K562 (cell line): ENCODE measurements around the gene YBEY. TPM values are rescaled to one million over a fixed set of nuclear protein-coding genes. Genes with fewer than 3 reads are reported as not detected.
A peak's percentile ranks its signal among the peaks of the same experiment; 100 is the strongest.

Source experiments
- BRD4 ChIP-seq: fragments of 200-600 bp; sonication (generic); IDR thresholded peaks from 2 replicates; pipeline ENCODE4 v1.6.1; 2017; ENCODE audit warnings: inconsistent platforms
- CSDE1 ChIP-seq, 2 experiments: fragments of 450-650 bp; IDR thresholded peaks; 2 replicates each; pipeline ENCODE4 v1.6.1; 2016; ENCODE audit warnings: mild to moderate bottlenecking in 1 of 2
- FOXA1 ChIP-seq: fragments of 450-650 bp; IDR thresholded peaks from 2 replicates; pipeline ENCODE4 v1.6.1; 2016; ENCODE audit warnings: mild to moderate bottlenecking, borderline replicate concordance
- KAT2B ChIP-seq: IDR thresholded peaks from one replicate; pipeline ENCODE4 v1.6.1; 2012; ENCODE audit warnings: low read depth, mild to moderate bottlenecking, control low read depth, inconsistent platforms, low read length, moderate library complexity
- KDM5B ChIP-seq: fragments of 200-600 bp; sonication (generic); IDR thresholded peaks from 2 replicates; pipeline ENCODE4 v1.6.1; 2012; ENCODE audit warnings: low read depth, mild to moderate bottlenecking, moderate library complexity, low read length, control low read depth, inconsistent platforms; ENCODE audit not compliant: insufficient replicate concordance
- LEF1 ChIP-seq: fragments of 450-650 bp; IDR thresholded peaks from 2 replicates; pipeline ENCODE4 v1.6.1; 2016; ENCODE audit warnings: mild to moderate bottlenecking
- MED1 ChIP-seq: sonication (generic); formaldehyde crosslinking; IDR thresholded peaks from 2 replicates; pipeline ENCODE4 v1.8.1; 2023; ENCODE audit warnings: missing genetic modification reagents, borderline replicate concordance
- MTA2 ChIP-seq: fragments of 450-650 bp; IDR thresholded peaks from 2 replicates; pipeline ENCODE4 v1.6.1; 2016; ENCODE audit warnings: low read depth
- NR2C1 ChIP-seq, 2 experiments: fragments of 450-650 bp; IDR thresholded peaks; 2 replicates each; pipeline ENCODE4 v1.6.1; 2017; ENCODE audit warnings: mild to moderate bottlenecking in 2 of 2, antibody characterized with exemption in 1 of 2, inconsistent platforms in 1 of 2, missing compliant biosample characterization in 1 of 2, missing genetic modification characterization in 1 of 2
- SLC30A9 ChIP-seq: fragments of 250-450 bp; sonication (Bioruptor Pico); IDR thresholded peaks from 2 replicates; pipeline ENCODE4 v1.8.0; 2022; ENCODE audit warnings: mild to moderate bottlenecking, moderate library complexity
- SREBF1 ChIP-seq: fragments of 150-350 bp; IDR thresholded peaks from 2 replicates; pipeline ENCODE4 v1.6.1; 2014; ENCODE audit warnings: antibody characterized with exemption, low read depth, low read length, borderline replicate concordance
- ZBTB17 ChIP-seq: fragments of 450-650 bp; formaldehyde crosslinking; IDR thresholded peaks from 2 replicates; pipeline ENCODE4 v1.4.0; 2020; ENCODE audit warnings: mild to moderate bottlenecking
- ZNF133 ChIP-seq: fragments of 250-450 bp; sonication (Bioruptor Pico); IDR thresholded peaks from 2 replicates; pipeline ENCODE4 v1.4.0; 2020; ENCODE audit warnings: mild to moderate bottlenecking
- ZNF134 ChIP-seq: fragments of 250-450 bp; sonication (Bioruptor Pico); conservative IDR thresholded peaks from 2 replicates; pipeline ENCODE4 v1.4.0; 2020
- polyA plus RNA-seq, 8 experiments: library from polyadenylated mRNA; depleted of rRNA in 4 of 8; stranded (reverse) in 5 of 8; unstranded in 3 of 8; fragments of >200 nt; fragmentation: Nextera tagmentation in 2 of 8; fragmentation: Illumina TruSeq in 1 of 8; extraction: Ambion mirVana in 2 of 8; extraction: Trizol in 1 of 8; gene quantifications; 2 replicates each; pipeline versions ENCODE4 v1.2.1 to v1.2.3, GENCODE V29; 2011 to 2014; ENCODE audit warnings: inconsistent platforms in 1 of 8, missing spikeins in 1 of 8
- total RNA-seq, 7 experiments: library from RNA; depleted of rRNA in 6 of 7; stranded (reverse); fragments of >200 nt in 6 of 7; fragmentation: Illumina TruSeq in 2 of 7; extraction: Trizol in 2 of 7; gene quantifications; 2 replicates each; pipeline versions ENCODE4 v1.2.1 to v1.2.3, GENCODE V29; 2011 to 2021; ENCODE audit warnings: low replicate concordance in 1 of 7
- TF ChIP-seq, protein P1 (sequence below): fragments of 450-650 bp; IDR thresholded peaks from 2 replicates; pipeline ENCODE4 v1.6.1; 2018; ENCODE audit warnings: mild to moderate bottlenecking, low read depth; ENCODE audit not compliant: partially characterized antibody
- TF ChIP-seq, protein P2 (sequence below): fragments of 250-450 bp; sonication (Bioruptor Pico); IDR thresholded peaks from 2 replicates; pipeline ENCODE4 v1.4.0; 2020; ENCODE audit warnings: mild to moderate bottlenecking, moderate library complexity, borderline replicate concordance
- TF ChIP-seq, protein P3 (sequence below): fragments of 250-450 bp; sonication (Bioruptor Pico); IDR thresholded peaks from 2 replicates; pipeline ENCODE4 v1.8.0; 2022; ENCODE audit warnings: moderate library complexity, mild to moderate bottlenecking, inconsistent platforms
- TF ChIP-seq, protein P4 (sequence below): conservative IDR thresholded peaks from 2 replicates; pipeline ENCODE4 v1.6.1; 2011; ENCODE audit warnings: low read depth, mild to moderate bottlenecking, low read length; ENCODE audit not compliant: control insufficient read depth
- TF ChIP-seq, protein P5 (sequence below), 2 experiments: IDR thresholded peaks; 2 replicates each; pipeline ENCODE4 v1.6.1; 2012; ENCODE audit warnings: improper control_type of control experiment in 2 of 2, low read depth in 2 of 2, low read length in 2 of 2, borderline replicate concordance in 1 of 2

YBEY gene
- total and polyA plus RNA-seq, 9 of the 15 experiments (the other 6 are each of a cell fraction or from before 2014, with no cell fraction given), result 6.4 to 28.0 (median 12.4) TPM

DNA sequence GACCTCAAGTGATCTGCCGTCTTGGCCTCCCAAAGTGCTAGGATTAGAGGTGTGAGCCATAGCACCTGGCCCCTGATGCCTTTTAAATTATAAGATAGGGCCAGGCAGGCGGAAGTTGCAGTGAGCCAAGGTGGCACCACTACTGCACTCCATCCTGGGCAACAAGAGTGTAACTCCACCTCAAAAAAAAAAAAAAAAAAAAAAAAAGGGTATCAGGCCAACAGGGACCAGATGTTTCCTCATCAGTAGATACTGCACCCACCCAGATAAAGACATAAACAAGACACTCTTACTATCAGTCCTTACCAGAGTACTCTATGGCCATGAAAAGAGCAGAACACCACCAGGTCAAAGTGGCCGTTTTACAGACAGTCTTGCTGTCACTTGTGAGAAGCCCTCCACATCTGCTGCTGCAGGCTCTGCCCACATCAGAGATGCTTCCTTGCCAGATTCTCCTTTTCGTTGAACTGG lies 34.2 kb downstream of the YBEY start (continued):
- TF ChIP-seq, protein P1, sequence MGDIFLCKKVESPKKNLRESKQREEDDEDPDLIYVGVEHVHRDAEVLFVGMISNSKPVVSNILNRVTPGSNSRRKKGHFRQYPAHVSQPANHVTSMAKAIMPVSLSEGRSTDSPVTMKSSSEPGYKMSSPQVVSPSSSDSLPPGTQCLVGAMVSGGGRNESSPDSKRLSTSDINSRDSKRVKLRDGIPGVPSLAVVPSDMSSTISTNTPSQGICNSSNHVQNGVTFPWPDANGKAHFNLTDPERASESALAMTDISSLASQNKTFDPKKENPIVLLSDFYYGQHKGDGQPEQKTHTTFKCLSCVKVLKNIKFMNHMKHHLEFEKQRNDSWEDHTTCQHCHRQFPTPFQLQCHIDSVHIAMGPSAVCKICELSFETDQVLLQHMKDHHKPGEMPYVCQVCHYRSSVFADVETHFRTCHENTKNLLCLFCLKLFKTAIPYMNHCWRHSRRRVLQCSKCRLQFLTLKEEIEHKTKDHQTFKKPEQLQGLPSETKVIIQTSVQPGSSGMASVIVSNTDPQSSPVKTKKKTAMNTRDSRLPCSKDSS, result no peak
- TF ChIP-seq KDM5B, result peak; percentile 66
- no peak for TF ChIP-seq ZNF133
- TF ChIP-seq LEF1, result peak; percentile 92
- TF ChIP-seq, protein P2, sequence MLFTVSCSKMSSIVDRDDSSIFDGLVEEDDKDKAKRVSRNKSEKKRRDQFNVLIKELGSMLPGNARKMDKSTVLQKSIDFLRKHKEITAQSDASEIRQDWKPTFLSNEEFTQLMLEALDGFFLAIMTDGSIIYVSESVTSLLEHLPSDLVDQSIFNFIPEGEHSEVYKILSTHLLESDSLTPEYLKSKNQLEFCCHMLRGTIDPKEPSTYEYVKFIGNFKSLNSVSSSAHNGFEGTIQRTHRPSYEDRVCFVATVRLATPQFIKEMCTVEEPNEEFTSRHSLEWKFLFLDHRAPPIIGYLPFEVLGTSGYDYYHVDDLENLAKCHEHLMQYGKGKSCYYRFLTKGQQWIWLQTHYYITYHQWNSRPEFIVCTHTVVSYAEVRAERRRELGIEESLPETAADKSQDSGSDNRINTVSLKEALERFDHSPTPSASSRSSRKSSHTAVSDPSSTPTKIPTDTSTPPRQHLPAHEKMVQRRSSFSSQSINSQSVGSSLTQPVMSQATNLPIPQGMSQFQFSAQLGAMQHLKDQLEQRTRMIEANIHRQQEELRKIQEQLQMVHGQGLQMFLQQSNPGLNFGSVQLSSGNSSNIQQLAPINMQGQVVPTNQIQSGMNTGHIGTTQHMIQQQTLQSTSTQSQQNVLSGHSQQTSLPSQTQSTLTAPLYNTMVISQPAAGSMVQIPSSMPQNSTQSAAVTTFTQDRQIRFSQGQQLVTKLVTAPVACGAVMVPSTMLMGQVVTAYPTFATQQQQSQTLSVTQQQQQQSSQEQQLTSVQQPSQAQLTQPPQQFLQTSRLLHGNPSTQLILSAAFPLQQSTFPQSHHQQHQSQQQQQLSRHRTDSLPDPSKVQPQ (CRISPR knock-in tag), result no peak
- no peak for TF ChIP-seq FOXA1
- no peak for TF ChIP-seq ZBTB17
- TF ChIP-seq BRD4, result no peak
- peak; percentile 70; the same call in 1 of the 2 replicates for TF ChIP-seq NR2C1 (IDR thresholded peaks at IDR 0.05)
- peak; percentile 32; the same call in 1 of the 2 replicates for TF ChIP-seq NR2C1 (tag; IDR thresholded peaks at IDR 0.05)
- TF ChIP-seq CSDE1 (IDR thresholded peaks at IDR 0.05), result peak in 1 of 2 experiments; percentile 45; a peak in 1 of 4 replicates
- no peak for TF ChIP-seq SLC30A9 (CRISPR knock-in tag)
- TF ChIP-seq MED1 (CRISPR knock-in tag), result no peak
- no peak for TF ChIP-seq SREBF1
- TF ChIP-seq, protein P3, sequence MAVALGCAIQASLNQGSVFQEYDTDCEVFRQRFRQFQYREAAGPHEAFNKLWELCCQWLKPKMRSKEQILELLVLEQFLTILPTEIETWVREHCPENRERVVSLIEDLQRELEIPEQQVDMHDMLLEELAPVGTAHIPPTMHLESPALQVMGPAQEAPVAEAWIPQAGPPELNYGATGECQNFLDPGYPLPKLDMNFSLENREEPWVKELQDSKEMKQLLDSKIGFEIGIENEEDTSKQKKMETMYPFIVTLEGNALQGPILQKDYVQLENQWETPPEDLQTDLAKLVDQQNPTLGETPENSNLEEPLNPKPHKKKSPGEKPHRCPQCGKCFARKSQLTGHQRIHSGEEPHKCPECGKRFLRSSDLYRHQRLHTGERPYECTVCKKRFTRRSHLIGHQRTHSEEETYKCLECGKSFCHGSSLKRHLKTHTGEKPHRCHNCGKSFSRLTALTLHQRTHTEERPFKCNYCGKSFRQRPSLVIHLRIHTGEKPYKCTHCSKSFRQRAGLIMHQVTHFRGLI (CRISPR knock-in tag), result no peak; the same call in 1 of the 2 replicates
- TF ChIP-seq KAT2B, result no peak
- TF ChIP-seq, protein P4, sequence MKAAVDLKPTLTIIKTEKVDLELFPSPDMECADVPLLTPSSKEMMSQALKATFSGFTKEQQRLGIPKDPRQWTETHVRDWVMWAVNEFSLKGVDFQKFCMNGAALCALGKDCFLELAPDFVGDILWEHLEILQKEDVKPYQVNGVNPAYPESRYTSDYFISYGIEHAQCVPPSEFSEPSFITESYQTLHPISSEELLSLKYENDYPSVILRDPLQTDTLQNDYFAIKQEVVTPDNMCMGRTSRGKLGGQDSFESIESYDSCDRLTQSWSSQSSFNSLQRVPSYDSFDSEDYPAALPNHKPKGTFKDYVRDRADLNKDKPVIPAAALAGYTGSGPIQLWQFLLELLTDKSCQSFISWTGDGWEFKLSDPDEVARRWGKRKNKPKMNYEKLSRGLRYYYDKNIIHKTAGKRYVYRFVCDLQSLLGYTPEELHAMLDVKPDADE, result peak; percentile 91
- TF ChIP-seq, protein P5, sequence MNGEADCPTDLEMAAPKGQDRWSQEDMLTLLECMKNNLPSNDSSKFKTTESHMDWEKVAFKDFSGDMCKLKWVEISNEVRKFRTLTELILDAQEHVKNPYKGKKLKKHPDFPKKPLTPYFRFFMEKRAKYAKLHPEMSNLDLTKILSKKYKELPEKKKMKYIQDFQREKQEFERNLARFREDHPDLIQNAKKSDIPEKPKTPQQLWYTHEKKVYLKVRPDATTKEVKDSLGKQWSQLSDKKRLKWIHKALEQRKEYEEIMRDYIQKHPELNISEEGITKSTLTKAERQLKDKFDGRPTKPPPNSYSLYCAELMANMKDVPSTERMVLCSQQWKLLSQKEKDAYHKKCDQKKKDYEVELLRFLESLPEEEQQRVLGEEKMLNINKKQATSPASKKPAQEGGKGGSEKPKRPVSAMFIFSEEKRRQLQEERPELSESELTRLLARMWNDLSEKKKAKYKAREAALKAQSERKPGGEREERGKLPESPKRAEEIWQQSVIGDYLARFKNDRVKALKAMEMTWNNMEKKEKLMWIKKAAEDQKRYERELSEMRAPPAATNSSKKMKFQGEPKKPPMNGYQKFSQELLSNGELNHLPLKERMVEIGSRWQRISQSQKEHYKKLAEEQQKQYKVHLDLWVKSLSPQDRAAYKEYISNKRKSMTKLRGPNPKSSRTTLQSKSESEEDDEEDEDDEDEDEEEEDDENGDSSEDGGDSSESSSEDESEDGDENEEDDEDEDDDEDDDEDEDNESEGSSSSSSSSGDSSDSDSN (IDR thresholded peaks at IDR 0.05; ENCODE audit: borderline replicate concordance in 1 of 2, low read depth in 2 of 2, low read length in 2 of 2), result no peak
- TF ChIP-seq MTA2, result peak; percentile 100
- peak; percentile 17; the same call in 1 of the 2 replicates for TF ChIP-seq ZNF134 (CRISPR knock-in tag)
